ENCODE results near the gene CALML3. TPM values are rescaled to one million over a fixed set of nuclear protein-coding genes. Genes with fewer than 3 reads are reported as not detected.
"Not testable (repeated sequence)": the region's sequence is repeated elsewhere in the genome, so short reads cannot be mapped to it uniquely, and the experiment has no call there.

CALML3 gene
- total RNA-seq = under 1 TPM in 1 of 4 donors, not detected in 3; 0.24 TPM

GRCh38 chr10:5524641-5525560 is at the start of gene CALML3:
Gene CALML3, plus strand, starts transcription at chr10:5524961. Its CDS starts 125 bp downstream, at chr10:5525086.
- H3K27ac ChIP-seq = no peak within 1 kb of the TSS
- no peaks in the 10 kb centered on the region for H3K4me1 ChIP-seq
- intact Hi-C loops (cut with DNase I) = no loop called here
- no peak for TF ChIP-seq POLR2A (IDR thresholded peaks at IDR 0.05)
- TF ChIP-seq, protein P1, sequence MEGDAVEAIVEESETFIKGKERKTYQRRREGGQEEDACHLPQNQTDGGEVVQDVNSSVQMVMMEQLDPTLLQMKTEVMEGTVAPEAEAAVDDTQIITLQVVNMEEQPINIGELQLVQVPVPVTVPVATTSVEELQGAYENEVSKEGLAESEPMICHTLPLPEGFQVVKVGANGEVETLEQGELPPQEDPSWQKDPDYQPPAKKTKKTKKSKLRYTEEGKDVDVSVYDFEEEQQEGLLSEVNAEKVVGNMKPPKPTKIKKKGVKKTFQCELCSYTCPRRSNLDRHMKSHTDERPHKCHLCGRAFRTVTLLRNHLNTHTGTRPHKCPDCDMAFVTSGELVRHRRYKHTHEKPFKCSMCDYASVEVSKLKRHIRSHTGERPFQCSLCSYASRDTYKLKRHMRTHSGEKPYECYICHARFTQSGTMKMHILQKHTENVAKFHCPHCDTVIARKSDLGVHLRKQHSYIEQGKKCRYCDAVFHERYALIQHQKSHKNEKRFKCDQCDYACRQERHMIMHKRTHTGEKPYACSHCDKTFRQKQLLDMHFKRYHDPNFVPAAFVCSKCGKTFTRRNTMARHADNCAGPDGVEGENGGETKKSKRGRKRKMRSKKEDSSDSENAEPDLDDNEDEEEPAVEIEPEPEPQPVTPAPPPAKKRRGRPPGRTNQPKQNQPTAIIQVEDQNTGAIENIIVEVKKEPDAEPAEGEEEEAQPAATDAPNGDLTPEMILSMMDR (IDR thresholded peaks at IDR 0.05) = no peak
- 92 to 94% methylated on average over 53 to 63 of the region's 64 CpGs for WGBS, 2 donors
- no peak within 1 kb of the TSS for H3K4me3 ChIP-seq (replicated peaks in 1 of 3)
- H3K9me3 ChIP-seq = no peaks in the 10 kb centered on the region
- H3K36me3 ChIP-seq = no peaks in the 10 kb centered on the region
- peak in 1 of 2 donors; percentile 2 for DNase-seq
- no peaks in the 10 kb centered on the region for H3K27me3 ChIP-seq

- H3K9me3 ChIP-seq; H3K4me3 ChIP-seq (replicated peaks in 1 of 3); H3K27ac ChIP-seq; H3K27me3 ChIP-seq; H3K36me3 ChIP-seq; DNase-seq; intact Hi-C loops (cut with DNase I); H3K4me1 ChIP-seq: not testable (repeated sequence)
- 95 to 97% methylated on average over 7 to 8 of the region's 8 CpGs for WGBS, 2 donors
Observed at GRCh38 chr10:5475088-5475487, 49.7 kb upstream of the CALML3 start.

- H3K4me1 ChIP-seq; H3K36me3 ChIP-seq; H3K27me3 ChIP-seq; H3K9me3 ChIP-seq; H3K27ac ChIP-seq; intact Hi-C loops (cut with DNase I); DNase-seq; H3K4me3 ChIP-seq (replicated peaks in 1 of 3): not testable (repeated sequence)
- 97 to 98% methylated on average over 12 of the region's 12 CpGs for WGBS, 2 donors
Observed at GRCh38 chr10:5475974-5476807, 48.6 kb upstream of the CALML3 start.

- Histone ChIP-seq H3K4me3 (replicated peaks in 1 of 3) (no peak overlapping the region), H3K4me1 (no peaks in the 10 kb centered on the region), H3K27ac (no peak overlapping the region), H3K36me3 (no peaks in the 10 kb centered on the region), H3K27me3 (no peaks in the 10 kb centered on the region), H3K9me3 (no peaks in the 10 kb centered on the region)
- 87 to 90% methylated on average over 13 of the region's 13 CpGs for WGBS, 2 donors
- intact Hi-C loops (cut with DNase I) = no loop called here
- TF ChIP-seq POLR2A (IDR thresholded peaks at IDR 0.05) = no peak
- TF ChIP-seq, protein P1 (IDR thresholded peaks at IDR 0.05) = no peak
- DNase-seq = no peak
Observed at GRCh38 chr10:5476918-5477525, 47.7 kb upstream of the CALML3 start.

DNA sequence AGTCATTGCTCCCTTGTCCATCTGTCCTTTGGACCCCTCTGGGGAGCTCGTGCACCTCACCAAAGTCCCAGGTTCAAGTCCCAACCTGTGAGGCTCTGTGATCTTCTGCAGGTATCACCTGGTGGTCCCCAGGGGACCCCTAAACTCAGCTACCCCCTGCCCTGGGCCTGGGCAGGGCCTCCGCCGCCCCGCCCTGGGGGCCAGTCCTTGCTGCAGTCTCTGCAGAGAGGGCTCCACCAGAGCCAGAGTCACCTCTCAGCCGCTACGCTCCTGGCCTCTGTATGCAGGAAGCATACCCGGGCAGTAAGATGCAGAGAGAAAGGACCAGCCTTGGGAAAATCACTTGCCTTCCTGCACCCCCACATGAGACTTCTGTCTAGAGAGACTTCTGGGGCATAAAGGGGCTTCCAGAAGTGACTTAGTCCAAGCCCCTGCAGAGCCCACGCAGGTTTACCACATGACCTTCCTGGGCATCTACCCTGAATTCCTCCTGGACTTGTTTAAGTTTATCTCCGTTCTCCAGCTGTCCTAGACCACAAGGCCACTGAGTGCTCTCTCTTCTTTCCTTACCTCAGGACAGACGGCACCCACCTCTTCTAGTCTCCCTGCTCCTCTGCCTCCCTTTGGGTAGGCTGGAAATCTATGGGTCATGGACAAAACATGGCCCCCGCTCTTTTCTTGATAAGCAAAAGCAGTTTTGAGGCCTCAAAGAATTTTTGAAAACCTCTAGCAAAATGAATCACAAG is 46.6 kb upstream of the CALML3 start:
- Histone ChIP-seq H3K27ac (no peak overlapping the region), H3K9me3 (no peaks in the 10 kb centered on the region), H3K4me1 (no peaks in the 10 kb centered on the region), H3K36me3 (no peaks in the 10 kb centered on the region), H3K27me3 (no peaks in the 10 kb centered on the region), H3K4me3 (replicated peaks in 1 of 3) (no peak overlapping the region)
- no peak for DNase-seq
- TF ChIP-seq POLR2A (IDR thresholded peaks at IDR 0.05) = no peak
- TF ChIP-seq, protein P1 (IDR thresholded peaks at IDR 0.05) = no peak
- intact Hi-C loops (cut with DNase I) = no loop called here
- WGBS, 2 donors = 98 to 99% methylated on average over 6 to 10 of the region's 11 CpGs
